K562 (cell line): ENCODE measurements around the gene SHB. TPM values are rescaled to one million over a fixed set of nuclear protein-coding genes. Genes with fewer than 3 reads are reported as not detected.

Experiments
- ATAC-seq: fragments of 200-7000 bp; cut with Tn5 transposase; 3 replicates; pipeline ENCODE4 v1.9.1; 2020; ENCODE audit warnings: moderate library complexity
- BruUV-seq: library from RNA; stranded (reverse); fragments of 400-500 nt; replicated peaks from 2 replicates; lab custom pipeline; 2021; lab: Mats Ljungman, UMichigan
- CTCF ChIA-PET: fragments of 300-600 bp; formaldehyde crosslinking; extraction: SDS; loops from one replicate; lab custom pipeline; 2021; ENCODE audit warnings: low intra/inter-chr PET ratio; lab: Yijun Ruan, JAX
- POLR2A ChIA-PET: fragments of 300-600, 350-650 bp; sonication (Branson Sonifier 250); formaldehyde crosslinking; extraction: SDS; loops from one replicate; lab custom pipeline; 2021; ENCODE audit warnings: antibody characterized with exemption, inconsistent platforms; lab: Yijun Ruan, JAX
- DNase-seq, 4 experiments: peaks; one replicate each; pipeline versions ENCODE4 v3.0.0 to v3.0.0-alpha.2; 2011 to 2018; ENCODE audit warnings: low spot score in 3 of 4, mixed read lengths in 3 of 4; ENCODE audit errors: extremely low read depth in 1 of 4
- FAIRE-seq: peaks from 2 replicates; lab custom pipeline; 2011; peaks lifted over from hg19 to GRCh38; lab: Jason Lieb, UNC
- H2AFZ ChIP-seq: 2 replicates; pipeline ENCODE4 v1.6.0; 2011; ENCODE audit warnings: low read depth, low read length, control low read depth, inconsistent platforms
- H3K27ac ChIP-seq: fragments of 200-600 bp; 3 replicates; pipeline ENCODE4 v1.8.0; 2011; ENCODE audit warnings: low read depth, mild to moderate bottlenecking, control low read depth, inconsistent platforms, low read length, moderate library complexity, mixed read lengths; ENCODE audit errors: extremely low read depth
- H3K27me3 ChIP-seq, 2 experiments: fragments of 300-600 bp in 1 of 2; 2 replicates in 1 of 2; 3 replicates in 1 of 2; pipeline versions ENCODE4 v1.6.0 to v1.8.0; 2011; ENCODE audit warnings: inconsistent platforms in 2 of 2, low read length in 2 of 2, mild to moderate bottlenecking in 1 of 2, mixed read lengths in 1 of 2, moderate library complexity in 1 of 2; ENCODE audit not compliant: control insufficient read depth in 2 of 2, insufficient read depth in 2 of 2
- H3K36me3 ChIP-seq: fragments of 300-600 bp; 3 replicates; pipeline ENCODE4 v1.8.0; 2011; ENCODE audit warnings: mild to moderate bottlenecking, low read length, inconsistent platforms; ENCODE audit not compliant: control insufficient read depth, insufficient read depth
- H3K4me1 ChIP-seq, 2 experiments: fragments of 200-600 bp in 1 of 2; replicated peaks in 1 of 2; 2 replicates in 1 of 2; 3 replicates in 1 of 2; pipeline versions ENCODE4 v1.5.1 to v1.8.0; 2011; ENCODE audit warnings: inconsistent platforms in 2 of 2, low read length in 2 of 2, mild to moderate bottlenecking in 1 of 2, mixed read lengths in 1 of 2, moderate library complexity in 1 of 2; ENCODE audit not compliant: control insufficient read depth in 2 of 2, insufficient read depth in 2 of 2
- H3K4me2 ChIP-seq: 2 replicates; pipeline ENCODE4 v1.6.1; 2011; ENCODE audit warnings: low read length, control low read depth, inconsistent platforms, mixed read lengths; ENCODE audit not compliant: insufficient read depth
- H3K4me3 ChIP-seq: fragments of 200-600 bp; sonication (generic), shearing (Covaris generic); 2 replicates; pipeline ENCODE4 v1.5.1; 2016; ENCODE audit warnings: control low read depth, inconsistent platforms
- H3K79me2 ChIP-seq: fragments of 200-600 bp; 3 replicates; pipeline ENCODE4 v1.8.0; 2011; ENCODE audit warnings: low read length, inconsistent platforms; ENCODE audit not compliant: control insufficient read depth, insufficient read depth
- H3K9ac ChIP-seq, 2 experiments: 2 replicates each; pipeline versions ENCODE4 v1.6.0 to v1.6.1; 2011; ENCODE audit warnings: low read depth in 2 of 2, low read length in 2 of 2, control low read depth in 1 of 2, inconsistent platforms in 1 of 2, mild to moderate bottlenecking in 1 of 2, mixed read lengths in 1 of 2; ENCODE audit not compliant: insufficient read depth in 1 of 2
- H3K9me1 ChIP-seq: one replicate; pipeline ENCODE4 v1.6.0; 2011; ENCODE audit warnings: inconsistent platforms, mild to moderate bottlenecking, low read length, moderate library complexity; ENCODE audit not compliant: control insufficient read depth, insufficient read depth
- H3K9me3 ChIP-seq: replicated peaks from 2 replicates; pipeline ENCODE4 v1.5.1; 2011; ENCODE audit warnings: low read depth, low read length, inconsistent platforms; ENCODE audit not compliant: control insufficient read depth, insufficient read depth
- H4K20me1 ChIP-seq: replicated peaks from 2 replicates; pipeline ENCODE4 v1.6.1; 2011; ENCODE audit warnings: low read length, inconsistent platforms, mixed read lengths; ENCODE audit not compliant: control insufficient read depth, insufficient read depth
- ARID2 ChIP-seq: fragments of 450-650 bp; IDR thresholded peaks from 2 replicates; pipeline ENCODE4 v1.6.1; 2017; ENCODE audit warnings: antibody characterized with exemption, mild to moderate bottlenecking
- CGGBP1 ChIP-seq: fragments of 250-450 bp; sonication (Bioruptor Pico); IDR thresholded peaks from 2 replicates; pipeline ENCODE4 v1.9.0; 2021; ENCODE audit warnings: mild to moderate bottlenecking
- DLX4 ChIP-seq: fragments of 250-450 bp; sonication (Bioruptor Pico); IDR thresholded peaks from 2 replicates; pipeline ENCODE4 v1.6.1; 2021; ENCODE audit warnings: mild to moderate bottlenecking
- E2F6 ChIP-seq, 2 experiments: IDR thresholded peaks; 2 replicates each; pipeline ENCODE4 v1.6.1; 2011; ENCODE audit warnings: borderline replicate concordance in 1 of 2, control low read depth in 1 of 2, low read depth in 1 of 2, low read length in 1 of 2, mild to moderate bottlenecking in 1 of 2, mixed read lengths in 1 of 2, moderate library complexity in 1 of 2; ENCODE audit not compliant: insufficient read depth in 1 of 2, insufficient read length in 1 of 2, poor library complexity in 1 of 2, severe bottlenecking in 1 of 2; ENCODE audit errors: extremely low read depth in 1 of 2
- HMG20B ChIP-seq: fragments of 250-450 bp; sonication (Bioruptor Pico); IDR thresholded peaks from 2 replicates; pipeline ENCODE4 v1.5.0; 2021; ENCODE audit warnings: mild to moderate bottlenecking
- NCOA1 ChIP-seq: fragments of 450-650 bp; IDR thresholded peaks from 2 replicates; pipeline ENCODE4 v1.6.1; 2016; ENCODE audit warnings: low read depth
- NCOA2 ChIP-seq, 2 experiments: fragments of 450-650 bp; IDR thresholded peaks; 2 replicates each; pipeline ENCODE4 v1.6.1; 2018; ENCODE audit warnings: mild to moderate bottlenecking in 2 of 2, moderate library complexity in 1 of 2; ENCODE audit not compliant: partially characterized antibody in 2 of 2
- NR0B1 ChIP-seq: fragments of 450-650 bp; IDR thresholded peaks from one replicate; pipeline ENCODE4 v1.6.1; 2018; ENCODE audit warnings: mild to moderate bottlenecking, moderate library complexity; ENCODE audit not compliant: partially characterized antibody
- PCBP2 ChIP-seq: fragments of 200-400 bp; formaldehyde crosslinking; IDR thresholded peaks from 2 replicates; pipeline ENCODE4 v1.6.1; 2018; ENCODE audit warnings: low read length, low read depth, mild to moderate bottlenecking, moderate library complexity; ENCODE audit not compliant: poor library complexity, severe bottlenecking
- TAF7 ChIP-seq: fragments of 450-650 bp; IDR thresholded peaks from 2 replicates; pipeline ENCODE4 v1.6.1; 2016; ENCODE audit warnings: missing genetic modification characterization, missing compliant biosample characterization
- ZBTB17 ChIP-seq: fragments of 450-650 bp; formaldehyde crosslinking; IDR thresholded peaks from 2 replicates; pipeline ENCODE4 v1.4.0; 2020; ENCODE audit warnings: mild to moderate bottlenecking
- ZFX ChIP-seq: sonication (generic); formaldehyde crosslinking; IDR thresholded peaks from 2 replicates; pipeline ENCODE4 v1.8.0; 2022; ENCODE audit warnings: mild to moderate bottlenecking, missing genetic modification reagents, moderate library complexity
- ZNF12 ChIP-seq: sonication (generic); formaldehyde crosslinking; IDR thresholded peaks from 2 replicates; pipeline ENCODE4 v1.4.0; 2020; ENCODE audit warnings: mild to moderate bottlenecking, missing genetic modification reagents
- ZNF175 ChIP-seq: fragments of 200-800 bp; sonication (Bioruptor generic); IDR thresholded peaks from 2 replicates; pipeline ENCODE4 v1.6.1; 2016; ENCODE audit warnings: low read depth, mild to moderate bottlenecking, missing genetic modification characterization, missing compliant biosample characterization
- ZNF280A ChIP-seq: fragments of 450-650 bp; IDR thresholded peaks from 2 replicates; pipeline ENCODE4 v1.6.1; 2018; ENCODE audit warnings: mild to moderate bottlenecking, low read depth; ENCODE audit not compliant: partially characterized antibody
- ZNF324 ChIP-seq: fragments of 250-450 bp; sonication (Bioruptor Pico); IDR thresholded peaks from 2 replicates; pipeline ENCODE4 v1.4.0; 2020; ENCODE audit warnings: mild to moderate bottlenecking
- ZNF551 ChIP-seq: fragments of 250-450 bp; sonication (Bioruptor Pico); IDR thresholded peaks from 2 replicates; pipeline ENCODE4 v1.5.0; 2021; ENCODE audit warnings: mild to moderate bottlenecking, moderate library complexity
- WGBS: fragments of 100-300 bp; shearing (Covaris generic); methylation state at CpG from one replicate; pipeline ENCODE4 v1.1.6; 2016; ENCODE audit warnings: low coverage, mixed read lengths; ENCODE audit not compliant: insufficient coverage; ENCODE audit errors: missing lambda C conversion rate; 5-methylcytosine and 5-hydroxymethylcytosine counted together
- in situ Hi-C: fragments of 300-500 bp; cut with MboI; formaldehyde crosslinking; loops from 4 replicates; pipeline ENCODE4 v1.15.0; 2018; ENCODE audit warnings: inconsistent platforms, mixed read lengths
- intact Hi-C: fragments of 100-400 bp; cut with micrococcal nuclease; formaldehyde crosslinking; loops from 2 replicates; pipeline ENCODE4 v1.14.2; 2022
- polyA plus RNA-seq, 8 experiments: library from polyadenylated mRNA; depleted of rRNA in 4 of 8; stranded (reverse) in 5 of 8; unstranded in 3 of 8; fragments of >200 nt; fragmentation: Nextera tagmentation in 2 of 8; fragmentation: Illumina TruSeq in 1 of 8; extraction: Ambion mirVana in 2 of 8; extraction: Trizol in 1 of 8; gene quantifications; 2 replicates each; pipeline versions ENCODE4 v1.2.1 to v1.2.3, GENCODE V29; 2011 to 2014; ENCODE audit warnings: inconsistent platforms in 1 of 8, missing spikeins in 1 of 8
- total RNA-seq, 7 experiments: library from RNA; depleted of rRNA in 6 of 7; stranded (reverse); fragments of >200 nt in 6 of 7; fragmentation: Illumina TruSeq in 2 of 7; extraction: Trizol in 2 of 7; gene quantifications; 2 replicates each; pipeline versions ENCODE4 v1.2.1 to v1.2.3, GENCODE V29; 2011 to 2021; ENCODE audit warnings: low replicate concordance in 1 of 7

Gene SHB
- total and polyA plus RNA-seq, 9 of the 15 experiments (the other 6 are each of a cell fraction or from before 2014, with no cell fraction given), result 0.78 to 16.0 (median 5.3) TPM

- H3K36me3 ChIP-seq, result peaks cover 4% of the 10 kb centered on the region; the same call in 2 of the 3 replicates
- intact Hi-C loops, result loop anchor here (2.0 to 5.0 kb wide), 2 partner anchors 97 to 118 kb away; no protein-coding TSS in a partner anchor
- ChIA-PET CTCF (no interaction called here), POLR2A (interaction anchor here (0.6 to 1.5 kb wide), 6 partner anchors 8 to 154 kb away, joined by 3 to 5 read pairs (median 3); no protein-coding TSS in a partner anchor)
- no peaks in the 10 kb centered on the region for H3K27me3 ChIP-seq
- peaks cover 16% of the 10 kb centered on the region for H3K9me1 ChIP-seq
- DNase-seq, result no peak
- H3K4me1 ChIP-seq, result peaks cover 14 to 15% of the 10 kb centered on the region in 2 experiments
- BruUV-seq, result no TSS peak
- 64% methylated on average over 11 of the region's 11 CpGs for WGBS
- peaks cover 18% of the 10 kb centered on the region for H4K20me1 ChIP-seq
- H2AFZ ChIP-seq, result no peak overlapping the region
- FAIRE-seq, result no peak
- in situ Hi-C loops, result no loop called here
- H3K79me2 ChIP-seq, result no peaks in the 10 kb centered on the region
- no peak overlapping the region for H3K4me2 ChIP-seq
- H3K27ac ChIP-seq, result no peak overlapping the region
- ATAC-seq, result no peak; the same call in 2 of the 3 replicates
- no peak overlapping the region for H3K4me3 ChIP-seq
- peak overlapping the region in 1 of 2 experiments; percentile 53; a peak in 2 of 4 replicates for H3K9ac ChIP-seq
- H3K9me3 ChIP-seq, result no peaks in the 10 kb centered on the region
- no peak for TF ChIP-seq CGGBP1 (CRISPR knock-in tag)
- TF ChIP-seq TAF7 (tag), result no peak
- TF ChIP-seq DLX4, result no peak
- TF ChIP-seq ZFX, result no peak
- TF ChIP-seq ZBTB17, result no peak
- no peak for TF ChIP-seq NCOA1
- no peak for TF ChIP-seq ZNF175
- no peak for TF ChIP-seq ARID2
- TF ChIP-seq ZNF324 (CRISPR knock-in tag), result no peak
- TF ChIP-seq ZNF12 (CRISPR knock-in tag), result no peak
- TF ChIP-seq NCOA2 (IDR thresholded peaks at IDR 0.05; ENCODE audit: partially characterized antibody in 2 of 2), result no peak
- no peak for TF ChIP-seq HMG20B (CRISPR knock-in tag)
- TF ChIP-seq ZNF551 (CRISPR knock-in tag), result no peak
- no peak for TF ChIP-seq NR0B1
- peak in 1 of 2 experiments; percentile 1 for TF ChIP-seq E2F6 (IDR thresholded peaks at IDR 0.05; ENCODE audit: borderline replicate concordance in 1 of 2, extremely low read depth in 1 of 2, insufficient read depth in 1 of 2, insufficient read length in 1 of 2, low read depth in 1 of 2, low read length in 1 of 2, poor library complexity in 1 of 2, severe bottlenecking in 1 of 2)
- no peak for TF ChIP-seq PCBP2
- TF ChIP-seq ZNF280A, result no peak
Observed at GRCh38 chr9:37969558-37970300, 99.3 kb downstream of the SHB start.
